ENCODE measurements around the gene IQSEC1. TPM values are rescaled to one million over a fixed set of nuclear protein-coding genes. Genes with fewer than 3 reads are reported as not detected.

IQSEC1 gene
- total and polyA plus RNA-seq, 2 donors: 9.4 to 21.9 TPM

- no peaks in the 10 kb centered on the region for H3K27me3 ChIP-seq (ENCODE audit: control insufficient read depth in 2 of 2, insufficient read depth in 1 of 2, low read length in 1 of 2)
Measured at GRCh38 chr3:13019243-13020095, 53.8 kb downstream of the IQSEC1 start.

GRCh38 chr3:13018561-13019242 lies 54.5 kb downstream of the IQSEC1 start:
- H3K4me1 ChIP-seq (ENCODE audit: control insufficient read depth in 2 of 2, insufficient read depth in 2 of 2, low read length in 2 of 2): peaks cover 49 to 100% of the 10 kb centered on the region in 2 donors
- 80% methylated on average over 15 of the region's 15 CpGs for WGBS
- H3K36me3 ChIP-seq (ENCODE audit: control insufficient read depth in 2 of 2, insufficient read depth in 2 of 2, low read length in 1 of 2): no peaks in the 10 kb centered on the region
- DNase-seq (ENCODE audit: low read depth in 6 of 9, low spot score in 9 of 9): no peak
- H3K27ac ChIP-seq (ENCODE audit: low read depth in 1 of 2, low read length in 1 of 2): peak overlapping the region in 1 of 2 donors; percentile 38
- H3K27me3 ChIP-seq (ENCODE audit: control insufficient read depth in 2 of 2, insufficient read depth in 1 of 2, low read length in 1 of 2): no peaks in the 10 kb centered on the region
- H3K9me3 ChIP-seq (ENCODE audit: control insufficient read depth in 2 of 2, insufficient read depth in 1 of 2, low read length in 1 of 2): peaks cover 0 to 13% of the 10 kb centered on the region in 2 donors
- no peak overlapping the region for H3K4me3 ChIP-seq (ENCODE audit: low read length in 2 of 2)

More at GRCh38 chr3:13019243-13020095, 53.8 kb downstream of the IQSEC1 start:
- no peaks in the 10 kb centered on the region for H3K36me3 ChIP-seq (ENCODE audit: control insufficient read depth in 2 of 2, insufficient read depth in 2 of 2, low read length in 1 of 2)
- peaks cover 0 to 13% of the 10 kb centered on the region in 2 donors for H3K9me3 ChIP-seq (ENCODE audit: control insufficient read depth in 2 of 2, insufficient read depth in 1 of 2, low read length in 1 of 2)
- peaks cover 46 to 93% of the 10 kb centered on the region in 2 donors for H3K4me1 ChIP-seq (ENCODE audit: control insufficient read depth in 2 of 2, insufficient read depth in 2 of 2, low read length in 2 of 2)
- peak overlapping the region in 1 of 2 donors; percentile 0 for H3K27ac ChIP-seq (ENCODE audit: low read depth in 1 of 2, low read length in 1 of 2)
- no peak for DNase-seq (ENCODE audit: low read depth in 6 of 9, low spot score in 9 of 9)
- 94% methylated on average over 30 of the region's 30 CpGs for WGBS
- H3K4me3 ChIP-seq (ENCODE audit: low read length in 2 of 2): no peak overlapping the region

DNA sequence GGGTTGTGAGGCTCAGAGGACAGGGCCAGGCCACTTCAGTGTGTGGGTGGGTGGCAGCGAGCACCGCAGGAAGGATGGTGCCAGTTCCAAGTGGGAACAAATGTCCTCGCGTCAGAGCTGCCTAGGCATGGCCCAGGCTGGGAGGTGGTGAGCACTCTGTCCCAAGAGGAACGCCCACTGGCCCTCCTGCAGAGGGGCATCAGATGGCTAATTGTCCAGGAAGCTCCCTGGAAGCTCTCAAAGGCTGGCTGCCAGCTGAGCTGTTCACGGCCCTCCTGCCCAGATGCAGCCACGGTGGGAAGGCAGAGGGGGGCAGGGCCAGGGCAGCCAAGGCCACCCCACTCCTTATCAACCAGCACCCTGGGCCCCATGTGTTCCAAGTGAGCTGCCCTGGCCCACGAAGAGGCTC lies 55.2 kb downstream of the IQSEC1 start:
- no peaks in the 10 kb centered on the region for H3K36me3 ChIP-seq (ENCODE audit: control insufficient read depth in 2 of 2, insufficient read depth in 2 of 2, low read length in 1 of 2)
- WGBS: 70% methylated on average over 8 of the region's 8 CpGs
- H3K4me3 ChIP-seq (ENCODE audit: low read length in 2 of 2): no peak overlapping the region
- peaks cover 45 to 100% of the 10 kb centered on the region in 2 donors for H3K4me1 ChIP-seq (ENCODE audit: control insufficient read depth in 2 of 2, insufficient read depth in 2 of 2, low read length in 2 of 2)
- no peaks in the 10 kb centered on the region for H3K27me3 ChIP-seq (ENCODE audit: control insufficient read depth in 2 of 2, insufficient read depth in 1 of 2, low read length in 1 of 2)
- no peak for DNase-seq (ENCODE audit: low read depth in 6 of 9, low spot score in 9 of 9)
- peaks cover 0 to 13% of the 10 kb centered on the region in 2 donors for H3K9me3 ChIP-seq (ENCODE audit: control insufficient read depth in 2 of 2, insufficient read depth in 1 of 2, low read length in 1 of 2)
- H3K27ac ChIP-seq (ENCODE audit: low read depth in 1 of 2, low read length in 1 of 2): peak overlapping the region; percentile 19 to 38

- Histone ChIP-seq H3K36me3 (ENCODE audit: control insufficient read depth in 2 of 2, insufficient read depth in 2 of 2, low read length in 1 of 2) (no peaks in the 10 kb centered on the region), H3K27me3 (ENCODE audit: control insufficient read depth in 2 of 2, insufficient read depth in 1 of 2, low read length in 1 of 2) (no peaks in the 10 kb centered on the region), H3K4me3 (ENCODE audit: low read length in 2 of 2) (no peak overlapping the region), H3K27ac (ENCODE audit: low read depth in 1 of 2, low read length in 1 of 2) (peak overlapping the region; percentile 19 to 99), H3K9me3 (ENCODE audit: control insufficient read depth in 2 of 2, insufficient read depth in 1 of 2, low read length in 1 of 2) (peaks cover 0 to 13% of the 10 kb centered on the region in 2 donors), H3K4me1 (ENCODE audit: control insufficient read depth in 2 of 2, insufficient read depth in 2 of 2, low read length in 2 of 2) (peaks cover 48 to 100% of the 10 kb centered on the region in 2 donors)
- no peak for DNase-seq (ENCODE audit: low read depth in 6 of 9, low spot score in 9 of 9)
- WGBS: 92% methylated on average over 16 of the region's 16 CpGs
Measured at GRCh38 chr3:13017361-13018042, 55.7 kb downstream of the IQSEC1 start.

GRCh38 chr3:13016721-13017255 lies 56.4 kb downstream of the IQSEC1 start:
- peaks cover 0 to 13% of the 10 kb centered on the region in 2 donors for H3K9me3 ChIP-seq (ENCODE audit: control insufficient read depth in 2 of 2, insufficient read depth in 1 of 2, low read length in 1 of 2)
- H3K4me1 ChIP-seq (ENCODE audit: control insufficient read depth in 2 of 2, insufficient read depth in 2 of 2, low read length in 2 of 2): peaks cover 55 to 100% of the 10 kb centered on the region in 2 donors
- no peaks in the 10 kb centered on the region for H3K27me3 ChIP-seq (ENCODE audit: control insufficient read depth in 2 of 2, insufficient read depth in 1 of 2, low read length in 1 of 2)
- H3K4me3 ChIP-seq (ENCODE audit: low read length in 2 of 2): no peak overlapping the region
- WGBS: 72% methylated on average over 9 of the region's 9 CpGs
- H3K27ac ChIP-seq (ENCODE audit: low read depth in 1 of 2, low read length in 1 of 2): peak overlapping the region; percentile 98 to 99
- no peak for DNase-seq (ENCODE audit: low read depth in 6 of 9, low spot score in 9 of 9)
- H3K36me3 ChIP-seq (ENCODE audit: control insufficient read depth in 2 of 2, insufficient read depth in 2 of 2, low read length in 1 of 2): no peaks in the 10 kb centered on the region

DNA sequence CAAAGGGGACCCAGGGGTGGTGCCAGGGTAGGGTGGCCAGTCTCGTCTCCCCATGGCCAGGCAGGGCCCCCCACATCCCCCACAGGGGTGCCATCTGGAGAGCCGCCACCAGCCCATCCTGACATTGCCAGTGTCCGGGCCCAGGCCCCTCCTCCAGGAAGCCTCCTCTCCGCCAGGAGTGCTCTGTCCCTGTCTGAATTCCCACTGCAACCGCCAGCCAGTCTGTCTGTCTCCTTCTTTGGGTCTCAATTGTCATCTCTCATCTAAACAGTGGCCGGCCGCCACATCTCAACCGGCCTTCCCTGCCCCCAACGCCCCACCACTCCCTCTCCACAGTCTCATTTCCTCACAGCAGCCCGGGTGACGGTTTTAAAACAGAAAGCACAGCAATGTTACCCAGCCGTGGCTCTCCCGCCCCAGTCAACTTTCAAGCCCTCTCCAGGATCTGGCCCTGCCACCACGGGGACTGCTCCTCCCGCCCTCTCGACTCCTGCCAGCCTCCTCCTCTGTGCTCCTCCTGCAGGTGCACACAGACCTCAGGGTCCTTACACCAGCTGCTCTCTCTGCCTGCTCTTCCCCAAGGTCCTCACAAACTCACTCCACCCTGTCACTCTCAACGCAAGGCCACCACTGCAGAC lies 57.0 kb downstream of the IQSEC1 start:
- Histone ChIP-seq H3K27me3 (ENCODE audit: control insufficient read depth in 2 of 2, insufficient read depth in 1 of 2, low read length in 1 of 2) (no peaks in the 10 kb centered on the region), H3K4me1 (ENCODE audit: control insufficient read depth in 2 of 2, insufficient read depth in 2 of 2, low read length in 2 of 2) (peaks cover 56 to 100% of the 10 kb centered on the region in 2 donors), H3K4me3 (ENCODE audit: low read length in 2 of 2) (peak overlapping the region; percentile 56 to 58), H3K36me3 (ENCODE audit: control insufficient read depth in 2 of 2, insufficient read depth in 2 of 2, low read length in 1 of 2) (no peaks in the 10 kb centered on the region), H3K9me3 (ENCODE audit: control insufficient read depth in 2 of 2, insufficient read depth in 1 of 2, low read length in 1 of 2) (peaks cover 0 to 13% of the 10 kb centered on the region in 2 donors), H3K27ac (ENCODE audit: low read depth in 1 of 2, low read length in 1 of 2) (peak overlapping the region; percentile 98 to 99)
- 3% methylated on average over 17 of the region's 17 CpGs for WGBS
- peak in 5 of 9 donors; percentile 55 to 88 (median 75) for DNase-seq (ENCODE audit: low read depth in 6 of 9, low spot score in 9 of 9)

DNA sequence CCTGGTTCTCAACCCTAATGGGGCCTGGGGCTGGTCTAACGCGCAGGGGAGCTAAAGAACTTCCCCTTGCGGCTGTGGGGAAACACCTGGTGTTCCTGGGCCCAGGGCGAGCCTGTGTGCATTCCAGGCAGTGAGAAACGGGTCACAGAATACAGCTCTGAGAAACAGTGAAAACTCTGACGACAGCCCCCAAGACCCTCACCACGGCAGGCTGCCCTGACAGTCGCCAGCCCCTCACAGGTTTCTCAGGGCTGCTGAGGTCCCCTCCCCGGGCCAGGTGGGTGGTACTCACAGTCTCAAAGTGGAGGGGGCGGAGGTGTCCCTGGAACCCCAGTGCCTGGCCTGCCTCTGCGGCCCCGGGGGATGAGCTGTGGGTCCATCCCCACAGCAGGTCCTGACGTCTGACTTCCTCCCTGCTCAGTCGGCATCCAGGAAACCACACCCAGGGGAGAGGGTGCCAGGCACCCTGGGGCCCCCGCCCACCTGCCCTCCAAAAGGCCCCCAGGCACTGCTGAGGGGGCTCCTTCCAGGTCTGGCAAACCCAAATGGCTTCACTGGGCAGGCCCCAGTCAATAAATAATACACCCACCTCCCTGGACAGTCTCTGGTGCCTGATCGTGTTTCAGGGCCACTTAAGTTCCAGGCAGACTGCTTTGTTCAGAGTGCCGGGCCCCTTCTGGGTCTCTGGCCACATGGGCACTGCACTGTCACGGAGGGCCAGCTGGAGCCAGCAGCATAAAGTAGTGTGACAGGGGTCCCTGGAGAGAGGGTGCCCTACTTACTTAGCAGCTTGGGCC lies 57.7 kb downstream of the IQSEC1 start:
- DNase-seq (ENCODE audit: low read depth in 6 of 9, low spot score in 9 of 9): peak in 4 of 9 donors; percentile 58 to 83 (median 62)
- Histone ChIP-seq H3K9me3 (ENCODE audit: control insufficient read depth in 2 of 2, insufficient read depth in 1 of 2, low read length in 1 of 2) (peaks cover 0 to 16% of the 10 kb centered on the region in 2 donors), H3K4me3 (ENCODE audit: low read length in 2 of 2) (peak overlapping the region; percentile 56 to 58), H3K36me3 (ENCODE audit: control insufficient read depth in 2 of 2, insufficient read depth in 2 of 2, low read length in 1 of 2) (no peaks in the 10 kb centered on the region), H3K27me3 (ENCODE audit: control insufficient read depth in 2 of 2, insufficient read depth in 1 of 2, low read length in 1 of 2) (no peaks in the 10 kb centered on the region), H3K27ac (ENCODE audit: low read depth in 1 of 2, low read length in 1 of 2) (peak overlapping the region; percentile 98 to 99), H3K4me1 (ENCODE audit: control insufficient read depth in 2 of 2, insufficient read depth in 2 of 2, low read length in 2 of 2) (peaks cover 61 to 100% of the 10 kb centered on the region in 2 donors)
- 4% methylated on average over 18 of the region's 18 CpGs for WGBS

All from thymus (tissue), 11 donors.